HepG2 (cell line): ENCODE results near the gene URGCP. TPM values are rescaled to one million over a fixed set of nuclear protein-coding genes. Genes with fewer than 3 reads are reported as not detected.

Experiments used
- CENPT ChIP-seq: sonication (generic); formaldehyde crosslinking; IDR thresholded peaks from 2 replicates; pipeline ENCODE4 v1.8.0; 2022; ENCODE audit warnings: low read depth, mild to moderate bottlenecking, moderate library complexity, missing genetic modification reagents
- FLYWCH1 ChIP-seq: sonication (generic); formaldehyde crosslinking; IDR thresholded peaks from 2 replicates; pipeline ENCODE4 v1.8.1; 2023; ENCODE audit warnings: mild to moderate bottlenecking, missing genetic modification reagents
- HOXD1 ChIP-seq: sonication (generic); formaldehyde crosslinking; IDR thresholded peaks from 2 replicates; pipeline ENCODE4 v1.5.0; 2020; ENCODE audit warnings: missing genetic modification reagents
- KLF15 ChIP-seq: sonication (generic); formaldehyde crosslinking; IDR thresholded peaks from 2 replicates; pipeline ENCODE4 v1.8.1; 2023; ENCODE audit warnings: borderline replicate concordance, mild to moderate bottlenecking, inconsistent platforms, missing genetic modification reagents, mixed read lengths
- KMT2A ChIP-seq: sonication (generic); formaldehyde crosslinking; IDR thresholded peaks from 2 replicates; pipeline ENCODE4 v1.4.0; 2020; ENCODE audit warnings: missing genetic modification reagents
- MIER3 ChIP-seq: IDR thresholded peaks from 2 replicates; pipeline ENCODE4 v1.6.1; 2016; ENCODE audit warnings: missing compliant biosample characterization, borderline replicate concordance
- NCOA1 ChIP-seq: sonication (generic); formaldehyde crosslinking; IDR thresholded peaks from 2 replicates; pipeline ENCODE4 v1.9.0; 2021; ENCODE audit warnings: missing genetic modification reagents
- NR2F6 ChIP-seq, 2 experiments: IDR thresholded peaks; 2 replicates each; pipeline ENCODE4 v1.6.1; 2016; ENCODE audit warnings: antibody characterized with exemption in 1 of 2, mild to moderate bottlenecking in 1 of 2
- ONECUT2 ChIP-seq: sonication (generic); formaldehyde crosslinking; IDR thresholded peaks from 2 replicates; pipeline ENCODE4 v1.4.0; 2020; ENCODE audit warnings: missing genetic modification reagents
- POLR2A ChIP-seq, 2 experiments: IDR thresholded peaks; 2 replicates each; pipeline ENCODE4 v1.6.1; 2011; ENCODE audit warnings: low read depth in 2 of 2, low read length in 2 of 2, mild to moderate bottlenecking in 1 of 2, moderate library complexity in 1 of 2; ENCODE audit not compliant: insufficient read depth in 1 of 2
- RFXANK ChIP-seq: IDR thresholded peaks from 2 replicates; pipeline ENCODE4 v1.6.1; 2016
- SMARCE1 ChIP-seq: fragments of 450-650 bp; IDR thresholded peaks from 2 replicates; pipeline ENCODE4 v1.6.1; 2017; ENCODE audit warnings: borderline replicate concordance
- TBP ChIP-seq: sonication (generic); formaldehyde crosslinking; IDR thresholded peaks from 2 replicates; pipeline ENCODE4 v1.5.0; 2020; ENCODE audit warnings: missing genetic modification reagents
- XRCC5 ChIP-seq: fragments of 200-400 bp; formaldehyde crosslinking; optimal IDR thresholded peaks from 2 replicates; pipeline ENCODE3; 2017; ENCODE audit warnings: mild to moderate bottlenecking, low read length
- ZBTB7B ChIP-seq: sonication (generic); formaldehyde crosslinking; IDR thresholded peaks from 2 replicates; pipeline ENCODE4 v1.4.0; 2020; ENCODE audit warnings: missing genetic modification reagents
- ZNF326 ChIP-seq: sonication (generic); formaldehyde crosslinking; IDR thresholded peaks from 2 replicates; pipeline ENCODE4 v1.4.0; 2020; ENCODE audit warnings: missing genetic modification reagents, borderline replicate concordance
- ZNF484 ChIP-seq: sonication (generic); formaldehyde crosslinking; IDR thresholded peaks from 2 replicates; pipeline ENCODE4 v1.5.1; 2020; ENCODE audit warnings: mild to moderate bottlenecking, low read depth, missing genetic modification reagents, borderline replicate concordance
- ZNF562 ChIP-seq: sonication (generic); formaldehyde crosslinking; IDR thresholded peaks from 2 replicates; pipeline ENCODE4 v1.8.0; 2022; ENCODE audit warnings: missing genetic modification reagents, borderline replicate concordance
- ZNF644 ChIP-seq: IDR thresholded peaks from 2 replicates; pipeline ENCODE4 v1.6.1; 2016; ENCODE audit warnings: low read depth
- ZNF724P ChIP-seq: sonication (generic); formaldehyde crosslinking; IDR thresholded peaks from 2 replicates; pipeline ENCODE4 v1.8.0; 2022; ENCODE audit warnings: missing genetic modification reagents, borderline replicate concordance
- polyA plus RNA-seq, 8 experiments: library from polyadenylated mRNA; depleted of rRNA in 3 of 8; stranded (reverse) in 7 of 8; unstranded in 1 of 8; fragments of >200 nt; fragmentation: Illumina TruSeq in 4 of 8; extraction: Trizol in 4 of 8; gene quantifications; 2 replicates each; pipeline versions ENCODE4 v1.2.1 to v1.2.3, GENCODE V29; 2011 to 2016; ENCODE audit warnings: low read depth in 4 of 8, missing spikeins in 1 of 8, mixed read lengths in 1 of 8; ENCODE audit not compliant: insufficient read depth in 1 of 8
- total RNA-seq, 5 experiments: library from RNA; depleted of rRNA; stranded (reverse); fragments of >200 nt; fragmentation: Illumina TruSeq; extraction: Trizol; gene quantifications; 2 replicates each; pipeline ENCODE4 v1.2.3, GENCODE V29; 2016; ENCODE audit warnings: low read depth in 1 of 5
- TF ChIP-seq, protein P1 (sequence below): sonication (generic); formaldehyde crosslinking; IDR thresholded peaks from 2 replicates; pipeline ENCODE4 v1.4.0; 2020; ENCODE audit warnings: missing genetic modification reagents
- TF ChIP-seq, protein P2 (sequence below): sonication (generic); formaldehyde crosslinking; IDR thresholded peaks from 2 replicates; pipeline ENCODE4 v1.5.0; 2020; ENCODE audit warnings: mild to moderate bottlenecking, missing genetic modification reagents, borderline replicate concordance
- TF ChIP-seq, protein P3 (sequence below): sonication (generic); formaldehyde crosslinking; IDR thresholded peaks from 2 replicates; pipeline ENCODE4 v1.8.1; 2023; ENCODE audit warnings: mild to moderate bottlenecking, missing genetic modification reagents, borderline replicate concordance

URGCP gene
- total and polyA plus RNA-seq, 2 of the 13 experiments (the other 11 are each of a cell fraction or from before 2014, with no cell fraction given): 22.3 to 25.8 TPM

DNA sequence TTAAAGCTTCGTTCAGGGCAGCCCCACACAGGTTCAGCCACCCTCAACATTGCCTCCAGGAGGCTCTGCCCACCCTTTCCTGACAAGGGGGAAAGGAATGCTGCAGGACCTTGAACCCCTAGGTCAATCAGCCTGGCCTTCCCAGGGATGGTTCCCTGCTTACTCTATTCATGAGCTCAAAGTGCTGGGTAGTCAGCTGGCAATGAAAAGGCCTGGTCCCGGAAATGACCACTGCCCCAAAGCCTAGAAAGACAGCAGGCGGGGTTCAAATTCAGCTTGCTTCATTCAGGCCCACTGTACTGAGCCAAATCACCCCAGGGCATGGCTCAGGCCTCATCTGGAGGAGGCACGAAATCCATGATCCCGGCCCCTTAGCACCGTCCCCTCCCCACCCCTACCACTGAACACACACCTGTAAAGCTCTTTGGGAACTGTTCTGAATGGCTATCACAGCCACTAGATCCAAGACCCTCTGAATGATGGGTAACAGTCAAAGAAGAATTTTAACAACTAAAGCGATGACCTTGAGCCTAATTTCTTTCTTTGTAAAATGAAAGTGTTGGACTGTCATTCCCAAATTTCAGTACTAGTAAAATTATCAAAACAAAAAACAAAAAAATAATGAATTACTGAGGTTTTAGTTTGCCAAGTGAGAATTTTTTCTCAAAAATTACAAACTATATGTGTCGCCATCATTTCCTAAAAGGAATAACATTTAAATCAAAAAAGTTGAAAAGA, 1.0 kb downstream of the URGCP start (continued):
- TF ChIP-seq KMT2A (CRISPR knock-in tag) (peak; percentile 38; the same call in 1 of the 2 replicates), FLYWCH1 (CRISPR knock-in tag) (no peak), ZNF724P (CRISPR knock-in tag) (no peak), ZNF562 (CRISPR knock-in tag) (no peak), MIER3 (CRISPR knock-in tag) (peak; percentile 84; the same call in 1 of the 2 replicates), XRCC5 (peak; percentile 61), ZNF644 (CRISPR knock-in tag) (no peak), POLR2A (IDR thresholded peaks at IDR 0.05; ENCODE audit: insufficient read depth in 1 of 2, low read depth in 2 of 2, low read length in 2 of 2) (peak; percentile 67 to 79), CENPT (CRISPR knock-in tag) (no peak), ZNF484 (no peak), TBP (CRISPR knock-in tag) (no peak), SMARCE1 (no peak), ZBTB7B (CRISPR knock-in tag) (peak; percentile 87), ONECUT2 (CRISPR knock-in tag) (no peak), ZNF326 (no peak), NR2F6 (IDR thresholded peaks at IDR 0.05) (peak; percentile 92), NR2F6 (CRISPR knock-in tag; IDR thresholded peaks at IDR 0.05) (peak; percentile 97), NCOA1 (CRISPR knock-in tag) (no peak), HOXD1 (no peak), KLF15 (CRISPR knock-in tag) (no peak), RFXANK (CRISPR knock-in tag) (no peak)
- TF ChIP-seq, protein P1, sequence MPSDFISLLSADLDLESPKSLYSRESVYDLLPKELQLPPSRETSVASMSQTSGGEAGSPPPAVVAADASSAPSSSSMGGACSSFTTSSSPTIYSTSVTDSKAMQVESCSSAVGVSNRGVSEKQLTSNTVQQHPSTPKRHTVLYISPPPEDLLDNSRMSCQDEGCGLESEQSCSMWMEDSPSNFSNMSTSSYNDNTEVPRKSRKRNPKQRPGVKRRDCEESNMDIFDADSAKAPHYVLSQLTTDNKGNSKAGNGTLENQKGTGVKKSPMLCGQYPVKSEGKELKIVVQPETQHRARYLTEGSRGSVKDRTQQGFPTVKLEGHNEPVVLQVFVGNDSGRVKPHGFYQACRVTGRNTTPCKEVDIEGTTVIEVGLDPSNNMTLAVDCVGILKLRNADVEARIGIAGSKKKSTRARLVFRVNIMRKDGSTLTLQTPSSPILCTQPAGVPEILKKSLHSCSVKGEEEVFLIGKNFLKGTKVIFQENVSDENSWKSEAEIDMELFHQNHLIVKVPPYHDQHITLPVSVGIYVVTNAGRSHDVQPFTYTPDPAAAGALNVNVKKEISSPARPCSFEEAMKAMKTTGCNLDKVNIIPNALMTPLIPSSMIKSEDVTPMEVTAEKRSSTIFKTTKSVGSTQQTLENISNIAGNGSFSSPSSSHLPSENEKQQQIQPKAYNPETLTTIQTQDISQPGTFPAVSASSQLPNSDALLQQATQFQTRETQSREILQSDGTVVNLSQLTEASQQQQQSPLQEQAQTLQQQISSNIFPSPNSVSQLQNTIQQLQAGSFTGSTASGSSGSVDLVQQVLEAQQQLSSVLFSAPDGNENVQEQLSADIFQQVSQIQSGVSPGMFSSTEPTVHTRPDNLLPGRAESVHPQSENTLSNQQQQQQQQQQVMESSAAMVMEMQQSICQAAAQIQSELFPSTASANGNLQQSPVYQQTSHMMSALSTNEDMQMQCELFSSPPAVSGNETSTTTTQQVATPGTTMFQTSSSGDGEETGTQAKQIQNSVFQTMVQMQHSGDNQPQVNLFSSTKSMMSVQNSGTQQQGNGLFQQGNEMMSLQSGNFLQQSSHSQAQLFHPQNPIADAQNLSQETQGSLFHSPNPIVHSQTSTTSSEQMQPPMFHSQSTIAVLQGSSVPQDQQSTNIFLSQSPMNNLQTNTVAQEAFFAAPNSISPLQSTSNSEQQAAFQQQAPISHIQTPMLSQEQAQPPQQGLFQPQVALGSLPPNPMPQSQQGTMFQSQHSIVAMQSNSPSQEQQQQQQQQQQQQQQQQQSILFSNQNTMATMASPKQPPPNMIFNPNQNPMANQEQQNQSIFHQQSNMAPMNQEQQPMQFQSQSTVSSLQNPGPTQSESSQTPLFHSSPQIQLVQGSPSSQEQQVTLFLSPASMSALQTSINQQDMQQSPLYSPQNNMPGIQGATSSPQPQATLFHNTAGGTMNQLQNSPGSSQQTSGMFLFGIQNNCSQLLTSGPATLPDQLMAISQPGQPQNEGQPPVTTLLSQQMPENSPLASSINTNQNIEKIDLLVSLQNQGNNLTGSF (CRISPR knock-in tag): no peak
- TF ChIP-seq, protein P2, sequence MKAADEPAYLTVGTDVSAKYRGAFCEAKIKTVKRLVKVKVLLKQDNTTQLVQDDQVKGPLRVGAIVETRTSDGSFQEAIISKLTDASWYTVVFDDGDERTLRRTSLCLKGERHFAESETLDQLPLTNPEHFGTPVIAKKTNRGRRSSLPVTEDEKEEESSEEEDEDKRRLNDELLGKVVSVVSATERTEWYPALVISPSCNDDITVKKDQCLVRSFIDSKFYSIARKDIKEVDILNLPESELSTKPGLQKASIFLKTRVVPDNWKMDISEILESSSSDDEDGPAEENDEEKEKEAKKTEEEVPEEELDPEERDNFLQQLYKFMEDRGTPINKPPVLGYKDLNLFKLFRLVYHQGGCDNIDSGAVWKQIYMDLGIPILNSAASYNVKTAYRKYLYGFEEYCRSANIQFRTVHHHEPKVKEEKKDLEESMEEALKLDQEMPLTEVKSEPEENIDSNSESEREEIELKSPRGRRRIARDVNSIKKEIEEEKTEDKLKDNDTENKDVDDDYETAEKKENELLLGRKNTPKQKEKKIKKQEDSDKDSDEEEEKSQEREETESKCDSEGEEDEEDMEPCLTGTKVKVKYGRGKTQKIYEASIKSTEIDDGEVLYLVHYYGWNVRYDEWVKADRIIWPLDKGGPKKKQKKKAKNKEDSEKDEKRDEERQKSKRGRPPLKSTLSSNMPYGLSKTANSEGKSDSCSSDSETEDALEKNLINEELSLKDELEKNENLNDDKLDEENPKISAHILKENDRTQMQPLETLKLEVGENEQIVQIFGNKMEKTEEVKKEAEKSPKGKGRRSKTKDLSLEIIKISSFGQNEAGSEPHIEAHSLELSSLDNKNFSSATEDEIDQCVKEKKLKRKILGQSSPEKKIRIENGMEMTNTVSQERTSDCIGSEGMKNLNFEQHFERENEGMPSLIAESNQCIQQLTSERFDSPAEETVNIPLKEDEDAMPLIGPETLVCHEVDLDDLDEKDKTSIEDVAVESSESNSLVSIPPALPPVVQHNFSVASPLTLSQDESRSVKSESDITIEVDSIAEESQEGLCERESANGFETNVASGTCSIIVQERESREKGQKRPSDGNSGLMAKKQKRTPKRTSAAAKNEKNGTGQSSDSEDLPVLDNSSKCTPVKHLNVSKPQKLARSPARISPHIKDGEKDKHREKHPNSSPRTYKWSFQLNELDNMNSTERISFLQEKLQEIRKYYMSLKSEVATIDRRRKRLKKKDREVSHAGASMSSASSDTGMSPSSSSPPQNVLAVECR (CRISPR knock-in tag): peak; percentile 78; the same call in 1 of the 2 replicates
- TF ChIP-seq, protein P3, sequence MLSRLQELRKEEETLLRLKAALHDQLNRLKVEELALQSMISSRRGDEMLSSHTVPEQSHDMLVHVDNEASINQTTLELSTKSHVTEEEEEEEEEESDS (CRISPR knock-in tag): no peak
